Panc1 (cell line): Measurements from ENCODE around the gene NCBP2.

Source experiments
- CTCF ChIP-seq: fragments of 450-650 bp; IDR thresholded peaks from 2 replicates; pipeline ENCODE4 v1.5.1; 2017; ENCODE audit warnings: mild to moderate bottlenecking
- POLR2AphosphoS5 ChIP-seq: IDR thresholded peaks from 2 replicates; pipeline ENCODE4 v1.6.1; 2012; ENCODE audit warnings: mild to moderate bottlenecking, low read depth, low read length, moderate library complexity
- SIN3A ChIP-seq: IDR thresholded peaks from 2 replicates; pipeline ENCODE4 v1.6.1; 2012; ENCODE audit warnings: low read depth, mild to moderate bottlenecking, low read length, moderate library complexity, borderline replicate concordance; ENCODE audit not compliant: insufficient read depth
- TCF7L2 ChIP-seq: IDR thresholded peaks from 2 replicates; pipeline ENCODE4 v1.6.1; 2011; ENCODE audit warnings: mild to moderate bottlenecking, low read depth, low read length, inconsistent platforms
- TF ChIP-seq, protein P1 (sequence below), 2 experiments: IDR thresholded peaks; 2 replicates each; pipeline ENCODE4 v1.6.1; 2011 to 2012; ENCODE audit warnings: low read depth in 2 of 2, control low read depth in 1 of 2, low read length in 1 of 2, mild to moderate bottlenecking in 1 of 2, moderate library complexity in 1 of 2; ENCODE audit not compliant: insufficient read depth in 1 of 2

DNA sequence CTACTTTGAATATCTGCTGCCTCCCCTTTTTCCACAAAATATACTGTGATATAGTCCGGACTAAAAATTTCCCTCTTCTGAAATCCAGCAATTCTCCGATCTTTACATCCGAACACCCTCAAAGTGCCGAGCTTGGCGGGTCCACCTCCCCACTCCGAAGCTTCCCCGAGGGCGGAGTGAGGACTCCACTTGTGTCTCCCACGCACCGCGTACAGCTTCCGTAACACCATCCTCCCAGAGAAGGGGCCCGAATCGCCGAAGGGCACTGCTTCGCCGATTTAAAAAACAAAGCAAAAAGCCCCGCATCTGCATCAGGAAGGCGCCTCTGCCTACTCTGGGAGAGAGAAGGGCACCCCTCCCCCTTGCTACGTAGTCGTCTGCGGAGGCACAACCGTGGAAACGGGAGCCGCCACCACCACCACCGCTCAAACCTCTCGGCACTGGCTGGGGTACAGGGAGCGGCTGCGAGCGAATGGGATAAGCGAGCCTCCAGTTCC is 551 bp downstream of the NCBP2 start:
- TF ChIP-seq CTCF = no peak
- TF ChIP-seq, protein P1, sequence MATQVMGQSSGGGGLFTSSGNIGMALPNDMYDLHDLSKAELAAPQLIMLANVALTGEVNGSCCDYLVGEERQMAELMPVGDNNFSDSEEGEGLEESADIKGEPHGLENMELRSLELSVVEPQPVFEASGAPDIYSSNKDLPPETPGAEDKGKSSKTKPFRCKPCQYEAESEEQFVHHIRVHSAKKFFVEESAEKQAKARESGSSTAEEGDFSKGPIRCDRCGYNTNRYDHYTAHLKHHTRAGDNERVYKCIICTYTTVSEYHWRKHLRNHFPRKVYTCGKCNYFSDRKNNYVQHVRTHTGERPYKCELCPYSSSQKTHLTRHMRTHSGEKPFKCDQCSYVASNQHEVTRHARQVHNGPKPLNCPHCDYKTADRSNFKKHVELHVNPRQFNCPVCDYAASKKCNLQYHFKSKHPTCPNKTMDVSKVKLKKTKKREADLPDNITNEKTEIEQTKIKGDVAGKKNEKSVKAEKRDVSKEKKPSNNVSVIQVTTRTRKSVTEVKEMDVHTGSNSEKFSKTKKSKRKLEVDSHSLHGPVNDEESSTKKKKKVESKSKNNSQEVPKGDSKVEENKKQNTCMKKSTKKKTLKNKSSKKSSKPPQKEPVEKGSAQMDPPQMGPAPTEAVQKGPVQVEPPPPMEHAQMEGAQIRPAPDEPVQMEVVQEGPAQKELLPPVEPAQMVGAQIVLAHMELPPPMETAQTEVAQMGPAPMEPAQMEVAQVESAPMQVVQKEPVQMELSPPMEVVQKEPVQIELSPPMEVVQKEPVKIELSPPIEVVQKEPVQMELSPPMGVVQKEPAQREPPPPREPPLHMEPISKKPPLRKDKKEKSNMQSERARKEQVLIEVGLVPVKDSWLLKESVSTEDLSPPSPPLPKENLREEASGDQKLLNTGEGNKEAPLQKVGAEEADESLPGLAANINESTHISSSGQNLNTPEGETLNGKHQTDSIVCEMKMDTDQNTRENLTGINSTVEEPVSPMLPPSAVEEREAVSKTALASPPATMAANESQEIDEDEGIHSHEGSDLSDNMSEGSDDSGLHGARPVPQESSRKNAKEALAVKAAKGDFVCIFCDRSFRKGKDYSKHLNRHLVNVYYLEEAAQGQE (IDR thresholded peaks at IDR 0.05; ENCODE audit: insufficient read depth in 1 of 2, low read depth in 2 of 2, low read length in 1 of 2) = no peak
- TF ChIP-seq TCF7L2 = no peak; the same call in 1 of the 2 replicates
- no peak for TF ChIP-seq POLR2AphosphoS5
- no peak for TF ChIP-seq SIN3A
